ENCODE results near the gene EFHC1. TPM values are rescaled to one million over a fixed set of nuclear protein-coding genes. Genes with fewer than 3 reads are reported as not detected.

EFHC1 gene
- total RNA-seq, 6 donors from 2014 or later, result 16.2 to 96.4 (median 21.6) TPM

- Histone ChIP-seq H3K36me3 (no peaks in the 10 kb centered on the region), H3K27me3 (no peaks in the 10 kb centered on the region), H3K9me3 (no peaks in the 10 kb centered on the region), H3K4me3 (no peak overlapping the region), H3K27ac (no peak overlapping the region), H3K4me1 (peaks cover 9 to 15% (median 14%) of the 10 kb centered on the region in 4 donors)
- WGBS, 2 donors, result 81 to 83% methylated on average over 4 of the region's 4 CpGs
- TF ChIP-seq POLR2A (IDR thresholded peaks at IDR 0.05) (no peak), CTCF (IDR thresholded peaks at IDR 0.05) (no peak), EP300 (IDR thresholded peaks at IDR 0.05) (no peak), POLR2AphosphoS5 (IDR thresholded peaks at IDR 0.05) (no peak)
- no peak for ATAC-seq (ENCODE audit: low FRiP score in 2 of 2)
- DNase-seq, result no peak
Measured at GRCh38 chr6:52394251-52394666, 25.9 kb upstream of the EFHC1 start.

DNA sequence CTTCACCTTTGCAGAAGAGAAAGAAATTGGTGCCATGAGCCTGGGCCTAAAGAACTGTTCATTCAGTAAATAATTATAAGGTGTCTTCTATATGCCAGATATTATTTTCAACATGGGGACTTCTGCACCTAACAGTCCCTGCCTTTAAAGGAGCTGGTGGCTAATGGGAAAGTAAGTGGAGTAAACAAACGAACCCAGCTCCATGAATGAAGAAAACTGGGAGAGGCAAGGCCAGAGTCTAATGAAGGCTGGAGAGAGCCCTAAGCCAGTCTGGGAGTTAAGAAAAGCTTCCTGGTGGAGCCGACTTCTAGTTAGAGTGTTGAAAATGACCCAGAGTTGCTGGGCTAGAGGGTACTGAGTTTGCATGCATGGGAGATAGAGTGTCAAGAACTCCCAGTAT is 24.2 kb upstream of the EFHC1 start:
- no peaks in the 10 kb centered on the region for H3K36me3 ChIP-seq
- peaks cover 0 to 4% (median 0%) of the 10 kb centered on the region in 4 donors for H3K4me1 ChIP-seq
- H3K27ac ChIP-seq, result no peak overlapping the region
- no peak overlapping the region for H3K4me3 ChIP-seq
- ATAC-seq (ENCODE audit: low FRiP score in 2 of 2) (no peak), DNase-seq (no peak)
- WGBS, 2 donors, result 84 to 96% methylated on average over 2 of the region's 2 CpGs
- H3K27me3 ChIP-seq, result no peaks in the 10 kb centered on the region
- no peak for TF ChIP-seq POLR2AphosphoS5 (IDR thresholded peaks at IDR 0.05)
- TF ChIP-seq POLR2A (IDR thresholded peaks at IDR 0.05), result no peak
- no peak for TF ChIP-seq EP300 (IDR thresholded peaks at IDR 0.05)
- TF ChIP-seq CTCF (IDR thresholded peaks at IDR 0.05), result no peak
- no peaks in the 10 kb centered on the region for H3K9me3 ChIP-seq

- Histone ChIP-seq H3K27ac (no peak overlapping the region), H3K9me3 (no peaks in the 10 kb centered on the region), H3K4me3 (no peak overlapping the region), H3K27me3 (no peaks in the 10 kb centered on the region), H3K4me1 (peaks cover 0 to 4% (median 0%) of the 10 kb centered on the region in 4 donors), H3K36me3 (peaks cover 0 to 12% (median 9%) of the 10 kb centered on the region in 4 donors)
- 31 to 33% methylated on average over 3 of the region's 3 CpGs for WGBS, 2 donors
- ATAC-seq (ENCODE audit: low FRiP score in 2 of 2) (peak in 1 of 2 donors; percentile 74), DNase-seq (peak in 1 of 2 donors; percentile 30)
- TF ChIP-seq POLR2AphosphoS5 (IDR thresholded peaks at IDR 0.05) (no peak), CTCF (IDR thresholded peaks at IDR 0.05) (peak; percentile 55 to 80 (median 74))
Measured at GRCh38 chr6:52399511-52400312, 20.4 kb upstream of the EFHC1 start.

GRCh38 chr6:52400313-52401041 is 19.7 kb upstream of the EFHC1 start:
- H3K36me3 ChIP-seq, result peaks cover 0 to 12% (median 9%) of the 10 kb centered on the region in 4 donors
- H3K27ac ChIP-seq, result no peak overlapping the region
- no peaks in the 10 kb centered on the region for H3K9me3 ChIP-seq
- peaks cover 0 to 4% (median 0%) of the 10 kb centered on the region in 4 donors for H3K4me1 ChIP-seq
- DNase-seq, result no peak
- no peak for ATAC-seq (ENCODE audit: low FRiP score in 2 of 2)
- WGBS, 2 donors, result 81 to 88% methylated on average over 2 of the region's 2 CpGs
- no peaks in the 10 kb centered on the region for H3K27me3 ChIP-seq
- TF ChIP-seq POLR2A (IDR thresholded peaks at IDR 0.05) (no peak), CTCF (IDR thresholded peaks at IDR 0.05) (no peak), POLR2AphosphoS5 (IDR thresholded peaks at IDR 0.05) (no peak), EP300 (IDR thresholded peaks at IDR 0.05) (no peak)
- H3K4me3 ChIP-seq, result no peak overlapping the region
